ENCODE data around the gene EMILIN1.

EMILIN1 gene

DNA sequence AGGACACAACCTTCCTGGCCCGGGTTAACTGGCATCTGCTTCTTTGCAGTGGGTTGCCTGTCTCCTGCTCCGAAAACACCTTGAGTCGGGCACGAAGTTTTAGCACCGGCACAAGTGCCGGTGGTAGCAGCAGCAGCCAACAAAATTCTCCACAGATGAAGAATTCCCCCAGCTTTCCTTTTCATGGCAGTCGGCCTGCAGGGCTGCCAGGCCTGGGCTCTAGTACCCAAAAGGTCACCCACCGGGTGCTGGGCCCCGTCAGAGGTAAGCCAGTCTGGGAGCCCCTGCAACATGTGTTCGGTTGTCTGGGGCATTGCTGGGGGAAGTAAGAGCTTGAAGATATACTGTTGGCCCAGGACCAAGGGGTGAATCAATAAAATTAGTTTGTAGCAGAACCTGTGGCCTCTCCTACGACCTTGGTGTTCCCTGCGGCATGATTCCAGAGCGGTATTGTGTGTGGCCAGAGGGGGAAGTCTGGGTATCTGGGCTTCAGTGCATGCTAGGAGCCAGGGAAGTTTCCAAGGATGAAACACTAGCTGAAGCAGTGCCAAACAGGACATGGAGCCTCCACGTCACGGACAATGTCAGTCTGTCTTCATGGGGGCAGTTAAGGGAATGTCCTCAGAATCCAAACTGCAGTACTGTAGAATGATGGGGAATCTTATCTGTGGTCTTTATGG, 19.1 kb upstream of the EMILIN1 start:
- H3K27me3 ChIP-seq (ENCODE audit: control insufficient read depth, insufficient read depth, low read length) = no peaks in the 10 kb centered on the region
- H3K9ac ChIP-seq (ENCODE audit: low read depth, low read length) = no peak overlapping the region
- no peak overlapping the region for H3K4me3 ChIP-seq (ENCODE audit: low read depth, low read length)
- no peaks in the 10 kb centered on the region for H3K4me1 ChIP-seq (ENCODE audit: control insufficient read depth, insufficient read depth, low read length)
- H3K36me3 ChIP-seq (ENCODE audit: control insufficient read depth, insufficient read depth, low read length) = peaks cover 30% of the 10 kb centered on the region
- no peaks in the 10 kb centered on the region for H3K9me3 ChIP-seq (ENCODE audit: control insufficient read depth, insufficient read depth, low read length)

DNA sequence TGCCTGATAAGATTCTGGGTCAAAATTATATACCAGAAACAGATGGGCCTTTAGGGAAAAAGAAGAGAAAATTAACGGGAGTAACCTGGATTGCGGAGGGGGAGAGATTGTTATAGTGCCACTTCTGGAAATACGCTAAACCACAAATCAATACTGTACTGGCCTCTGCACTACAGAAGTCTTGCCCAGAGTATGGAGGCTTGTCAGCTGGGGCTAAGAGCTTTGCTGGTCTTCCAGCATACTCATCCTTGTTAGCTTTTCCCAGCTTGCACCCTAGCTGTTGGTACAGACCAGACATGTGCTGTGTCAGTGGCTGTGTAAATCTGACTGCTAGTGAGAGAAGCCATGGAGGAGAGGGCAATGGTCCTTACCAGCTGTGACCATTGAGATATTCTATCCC, 18.1 kb upstream of the EMILIN1 start:
- Histone ChIP-seq H3K4me1 (ENCODE audit: control insufficient read depth, insufficient read depth, low read length) (no peaks in the 10 kb centered on the region), H3K4me3 (ENCODE audit: low read depth, low read length) (no peak overlapping the region), H3K9ac (ENCODE audit: low read depth, low read length) (no peak overlapping the region), H3K9me3 (ENCODE audit: control insufficient read depth, insufficient read depth, low read length) (no peaks in the 10 kb centered on the region), H3K27me3 (ENCODE audit: control insufficient read depth, insufficient read depth, low read length) (no peaks in the 10 kb centered on the region), H3K36me3 (ENCODE audit: control insufficient read depth, insufficient read depth, low read length) (peaks cover 24% of the 10 kb centered on the region)

DNA sequence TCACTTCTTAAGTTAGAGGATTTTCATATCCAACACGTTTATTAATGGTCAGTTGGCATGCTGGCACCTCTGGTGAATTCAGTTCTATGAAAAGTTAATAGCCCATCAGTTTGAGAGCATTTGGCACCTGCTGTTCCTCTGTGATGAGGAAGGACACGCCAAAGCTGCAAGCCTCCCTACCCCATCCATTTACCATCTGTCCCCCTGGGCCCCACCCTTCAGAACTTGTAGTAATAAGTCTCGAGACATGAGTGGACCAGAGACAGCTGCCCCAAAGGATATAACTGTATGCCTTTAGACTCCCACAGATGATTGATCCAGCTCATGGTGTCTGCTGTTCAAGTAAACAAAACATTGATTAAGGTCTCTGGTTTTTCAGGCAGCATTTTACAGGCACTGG, 13.3 kb upstream of the EMILIN1 start:
- Histone ChIP-seq H3K9ac (ENCODE audit: low read depth, low read length) (no peak overlapping the region), H3K4me1 (ENCODE audit: control insufficient read depth, insufficient read depth, low read length) (no peaks in the 10 kb centered on the region), H3K27me3 (ENCODE audit: control insufficient read depth, insufficient read depth, low read length) (no peaks in the 10 kb centered on the region), H3K36me3 (ENCODE audit: control insufficient read depth, insufficient read depth, low read length) (peaks cover 24% of the 10 kb centered on the region), H3K9me3 (ENCODE audit: control insufficient read depth, insufficient read depth, low read length) (no peaks in the 10 kb centered on the region), H3K4me3 (ENCODE audit: low read depth, low read length) (no peak overlapping the region)

DNA sequence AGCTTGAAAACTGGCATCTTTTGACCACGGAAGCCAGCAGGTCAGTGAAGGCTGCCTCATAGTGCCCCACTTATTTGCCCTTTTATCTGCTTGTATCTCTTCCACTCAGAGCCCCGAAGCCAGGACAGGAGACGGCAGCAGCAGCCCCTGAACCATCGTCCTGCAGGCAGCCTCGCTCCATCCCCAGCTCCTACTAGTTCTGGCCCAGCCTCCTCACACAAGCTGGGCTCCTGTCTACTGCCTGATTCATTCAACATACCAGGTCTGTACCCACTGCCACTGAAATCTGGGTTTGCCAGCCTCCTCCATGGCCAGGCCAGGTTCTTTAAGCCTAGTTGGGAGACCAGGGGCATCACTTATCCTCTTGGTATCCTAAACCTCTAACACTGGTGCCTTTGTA, 11.0 kb upstream of the EMILIN1 start:
- H3K36me3 ChIP-seq (ENCODE audit: control insufficient read depth, insufficient read depth, low read length) = peaks cover 24% of the 10 kb centered on the region

DNA sequence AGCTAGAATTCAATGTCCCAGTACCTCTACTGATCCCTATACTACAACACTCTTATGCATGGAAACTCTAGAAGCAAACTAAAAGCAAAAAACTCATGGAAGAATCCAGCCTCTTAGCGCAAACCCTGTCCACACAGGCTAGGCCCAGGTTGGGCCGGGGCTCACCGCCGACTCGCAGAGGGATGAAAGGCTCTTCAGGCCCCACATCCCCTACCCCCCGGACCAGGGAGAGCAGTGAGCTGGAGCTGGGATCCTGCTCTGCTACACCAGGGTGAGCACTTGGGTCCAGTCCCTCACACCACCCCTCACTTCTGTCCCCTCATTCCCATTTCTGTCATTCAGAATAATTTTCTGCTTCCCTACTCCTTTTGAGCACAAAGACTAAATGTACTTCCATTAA, 9.0 kb upstream of the EMILIN1 start:
- H3K4me3 ChIP-seq (ENCODE audit: low read depth, low read length) = no peak overlapping the region
- no peak overlapping the region for H3K9ac ChIP-seq (ENCODE audit: low read depth, low read length)
- no peaks in the 10 kb centered on the region for H3K27me3 ChIP-seq (ENCODE audit: control insufficient read depth, insufficient read depth, low read length)
- no peaks in the 10 kb centered on the region for H3K9me3 ChIP-seq (ENCODE audit: control insufficient read depth, insufficient read depth, low read length)
- H3K36me3 ChIP-seq (ENCODE audit: control insufficient read depth, insufficient read depth, low read length) = peaks cover 20% of the 10 kb centered on the region
- H3K4me1 ChIP-seq (ENCODE audit: control insufficient read depth, insufficient read depth, low read length) = peaks cover 4% of the 10 kb centered on the region

More for the DNA sequence above, 11.0 kb upstream of the EMILIN1 start:
- Histone ChIP-seq H3K9me3 (ENCODE audit: control insufficient read depth, insufficient read depth, low read length) (no peaks in the 10 kb centered on the region), H3K27me3 (ENCODE audit: control insufficient read depth, insufficient read depth, low read length) (no peaks in the 10 kb centered on the region), H3K4me1 (ENCODE audit: control insufficient read depth, insufficient read depth, low read length) (peaks cover 4% of the 10 kb centered on the region), H3K9ac (ENCODE audit: low read depth, low read length) (no peak overlapping the region), H3K4me3 (ENCODE audit: low read depth, low read length) (no peak overlapping the region)

DNA sequence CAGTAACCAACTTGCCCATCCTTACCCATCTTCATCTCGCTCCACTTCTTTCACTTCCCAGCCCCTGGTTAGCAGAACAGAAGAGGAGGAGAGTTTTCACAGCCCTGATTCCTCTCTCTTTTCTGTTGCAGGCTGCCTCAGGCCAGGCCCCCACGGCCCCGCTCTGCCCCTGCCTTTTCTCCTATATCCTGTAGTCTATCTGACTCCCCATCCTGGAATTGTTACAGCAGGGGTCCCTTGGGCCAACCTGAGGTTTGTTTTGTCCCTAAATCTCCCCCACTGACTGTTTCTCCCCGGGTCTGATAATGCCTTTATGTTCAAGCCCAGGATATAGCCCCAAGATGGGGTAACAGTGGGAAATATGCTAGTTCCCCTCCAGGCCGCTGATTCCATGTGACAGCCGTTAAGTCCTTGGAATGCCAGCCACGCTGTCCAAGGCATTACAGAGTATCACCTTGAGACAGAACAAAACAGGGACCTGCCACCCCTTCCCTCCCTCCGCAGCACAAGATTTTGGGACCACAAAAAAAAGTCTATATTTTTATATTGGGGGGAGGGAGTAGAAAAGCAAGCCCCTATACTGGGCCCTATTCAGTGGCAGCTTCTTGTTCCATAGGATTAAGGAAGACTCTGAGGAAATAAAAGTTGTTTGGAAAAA, 8.3 kb upstream of the EMILIN1 start:
- Histone ChIP-seq H3K4me1 (ENCODE audit: control insufficient read depth, insufficient read depth, low read length) (peaks cover 4% of the 10 kb centered on the region), H3K4me3 (ENCODE audit: low read depth, low read length) (peak overlapping the region; percentile 99), H3K9ac (ENCODE audit: low read depth, low read length) (no peak overlapping the region), H3K9me3 (ENCODE audit: control insufficient read depth, insufficient read depth, low read length) (no peaks in the 10 kb centered on the region), H3K27me3 (ENCODE audit: control insufficient read depth, insufficient read depth, low read length) (no peaks in the 10 kb centered on the region), H3K36me3 (ENCODE audit: control insufficient read depth, insufficient read depth, low read length) (peaks cover 20% of the 10 kb centered on the region)

DNA sequence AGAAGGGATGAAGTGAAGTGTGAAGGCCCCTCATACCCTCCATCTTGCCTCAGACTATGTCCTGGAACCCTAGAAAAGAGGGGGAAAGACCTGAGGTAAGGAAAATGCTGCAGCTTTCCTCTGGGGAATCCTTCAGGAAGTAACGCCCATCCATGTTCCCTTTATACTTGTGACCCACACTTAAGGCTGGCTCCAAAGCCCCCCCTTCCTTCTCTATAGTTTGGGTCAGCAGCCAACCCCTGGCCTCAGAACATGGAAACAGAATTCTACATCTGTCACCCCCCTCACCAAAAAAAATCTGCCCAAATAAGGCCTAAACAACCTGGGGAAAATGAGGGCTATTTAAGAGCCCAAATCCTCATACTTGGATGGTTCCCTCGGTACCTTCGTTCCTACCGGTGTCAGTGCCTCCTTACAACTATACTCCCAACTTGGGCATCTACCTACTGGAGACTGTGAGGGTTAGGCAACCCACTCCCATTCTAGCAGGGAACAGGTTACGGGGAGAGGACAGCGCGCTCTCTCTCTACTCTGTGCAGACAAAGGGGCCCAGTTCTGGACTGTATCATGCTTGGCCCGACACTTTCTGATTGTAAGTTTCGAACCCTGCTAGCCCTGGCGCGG, 7.7 kb upstream of the EMILIN1 start:
- Histone ChIP-seq H3K4me1 (ENCODE audit: control insufficient read depth, insufficient read depth, low read length) (peaks cover 4% of the 10 kb centered on the region), H3K27me3 (ENCODE audit: control insufficient read depth, insufficient read depth, low read length) (no peaks in the 10 kb centered on the region), H3K9ac (ENCODE audit: low read depth, low read length) (peak overlapping the region; percentile 89), H3K4me3 (ENCODE audit: low read depth, low read length) (peak overlapping the region; percentile 99), H3K9me3 (ENCODE audit: control insufficient read depth, insufficient read depth, low read length) (no peaks in the 10 kb centered on the region), H3K36me3 (ENCODE audit: control insufficient read depth, insufficient read depth, low read length) (peaks cover 20% of the 10 kb centered on the region)

DNA sequence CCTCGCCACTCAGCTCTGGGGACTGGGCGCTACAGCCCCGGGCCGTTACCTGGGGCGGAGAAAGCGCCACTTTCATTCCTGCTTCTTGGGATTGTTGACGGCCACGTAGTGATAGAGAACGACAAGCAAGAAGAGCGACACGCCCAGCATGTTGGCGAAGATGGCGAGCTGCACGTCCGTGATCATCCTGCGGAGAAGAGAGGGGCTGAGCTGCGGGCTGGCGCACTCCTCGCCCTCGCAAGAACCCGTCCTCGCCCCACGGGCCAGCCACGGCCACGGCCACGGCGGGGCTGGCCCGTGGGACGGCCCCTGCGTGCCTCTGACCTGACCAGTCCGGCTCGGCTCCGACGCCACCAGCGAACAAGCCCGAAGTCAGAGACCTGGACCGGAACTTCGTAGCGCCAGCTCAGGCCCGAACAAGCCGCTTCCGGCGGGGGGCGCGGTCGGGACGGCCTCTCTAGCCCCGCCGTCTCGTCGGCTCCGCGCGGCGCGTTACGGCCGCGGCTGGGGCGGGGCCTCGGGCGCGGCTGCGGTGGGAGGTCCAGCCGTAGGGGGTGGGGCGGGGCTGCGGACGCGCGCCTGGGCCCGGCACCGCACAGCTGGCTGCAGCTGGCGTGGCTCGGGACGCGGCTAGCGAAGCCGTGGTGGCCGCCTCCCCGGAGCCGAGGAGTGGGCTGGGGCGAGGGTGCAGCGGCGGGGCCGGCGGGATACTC, 7.0 kb upstream of the EMILIN1 start, which contains the start of gene OST4:
OST4 (minus strand) TSS at position 378 of the 713 bp plus-strand sequence.
- H3K9me3 ChIP-seq (ENCODE audit: control insufficient read depth, insufficient read depth, low read length) = no peaks in the 10 kb centered on the region
- no peaks in the 10 kb centered on the region for H3K27me3 ChIP-seq (ENCODE audit: control insufficient read depth, insufficient read depth, low read length)
- peak within 1 kb of the TSS; percentile 99 for H3K4me3 ChIP-seq (ENCODE audit: low read depth, low read length)
- H3K4me1 ChIP-seq (ENCODE audit: control insufficient read depth, insufficient read depth, low read length) = peaks cover 4% of the 10 kb centered on the region
- H3K36me3 ChIP-seq (ENCODE audit: control insufficient read depth, insufficient read depth, low read length) = peaks cover 20% of the 10 kb centered on the region
- H3K9ac ChIP-seq (ENCODE audit: low read depth, low read length) = peak within 1 kb of the TSS; percentile 89

DNA sequence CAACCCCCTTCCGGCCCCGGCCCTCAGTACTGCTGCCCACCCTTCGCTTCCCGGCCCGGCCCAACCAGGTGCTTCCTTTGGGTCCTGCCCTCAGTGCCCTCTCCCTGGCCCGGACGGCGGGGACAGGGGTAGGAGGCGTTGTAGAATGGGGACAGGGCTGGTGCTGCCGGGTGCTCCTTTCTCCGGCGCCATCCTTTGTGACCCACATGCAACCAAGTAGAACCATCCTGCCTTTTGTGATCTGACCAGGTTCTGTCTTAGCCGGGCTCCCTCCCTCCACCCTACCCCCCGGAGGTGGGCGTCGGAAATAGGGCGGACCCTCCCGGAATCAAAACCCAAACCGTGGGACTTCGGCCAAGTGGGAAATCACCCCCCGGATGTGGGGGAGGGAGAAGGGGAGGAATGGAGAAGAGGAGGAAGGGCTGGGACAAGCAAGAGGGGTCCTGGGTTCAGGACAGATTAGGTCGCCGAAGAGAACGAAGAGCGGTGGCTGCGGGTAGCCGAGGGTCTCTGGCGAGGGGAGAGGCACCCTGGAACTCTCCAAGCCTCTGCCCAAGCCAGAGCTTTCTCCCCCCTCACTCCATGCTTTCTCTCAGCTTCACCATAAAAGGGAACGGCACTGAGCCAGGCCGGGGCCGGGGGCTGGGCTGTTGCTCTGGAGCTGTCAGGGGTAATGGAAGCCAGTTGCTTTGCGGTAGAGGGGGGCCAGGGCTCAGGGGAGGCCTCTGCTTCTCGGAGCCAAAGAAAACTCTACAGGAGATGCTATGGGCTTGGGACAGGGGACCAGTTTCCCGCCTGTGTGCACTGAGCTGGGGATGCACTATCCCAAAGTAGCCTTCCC, 6.2 kb upstream of the EMILIN1 start:
- Histone ChIP-seq H3K9ac (ENCODE audit: low read depth, low read length) (peak overlapping the region; percentile 79), H3K27me3 (ENCODE audit: control insufficient read depth, insufficient read depth, low read length) (no peaks in the 10 kb centered on the region), H3K36me3 (ENCODE audit: control insufficient read depth, insufficient read depth, low read length) (peaks cover 20% of the 10 kb centered on the region), H3K4me1 (ENCODE audit: control insufficient read depth, insufficient read depth, low read length) (peaks cover 4% of the 10 kb centered on the region), H3K9me3 (ENCODE audit: control insufficient read depth, insufficient read depth, low read length) (no peaks in the 10 kb centered on the region), H3K4me3 (ENCODE audit: low read depth, low read length) (peak overlapping the region; percentile 85)

DNA sequence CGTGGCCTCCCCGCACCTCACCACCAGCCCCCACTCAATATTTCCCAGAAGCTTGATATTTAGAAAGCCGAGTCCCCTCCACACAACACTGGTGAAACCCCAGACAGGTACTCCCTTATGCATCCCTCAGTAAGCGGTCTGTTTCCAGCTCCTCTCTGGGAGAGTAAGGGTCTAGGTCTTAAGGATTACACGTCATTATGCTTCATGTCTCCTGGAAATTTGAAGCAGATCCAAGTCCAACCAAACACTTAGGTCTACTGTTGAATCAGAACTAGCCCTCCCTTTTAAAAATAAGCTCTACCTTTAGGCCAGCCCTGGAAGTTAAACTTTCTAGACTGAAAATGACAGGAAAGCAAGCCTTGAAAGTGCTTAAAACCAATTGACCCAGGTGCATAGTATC, 5.5 kb upstream of the EMILIN1 start:
- no peaks in the 10 kb centered on the region for H3K9me3 ChIP-seq (ENCODE audit: control insufficient read depth, insufficient read depth, low read length)
- H3K4me3 ChIP-seq (ENCODE audit: low read depth, low read length) = peak overlapping the region; percentile 85
- no peaks in the 10 kb centered on the region for H3K27me3 ChIP-seq (ENCODE audit: control insufficient read depth, insufficient read depth, low read length)
- peaks cover 4% of the 10 kb centered on the region for H3K4me1 ChIP-seq (ENCODE audit: control insufficient read depth, insufficient read depth, low read length)
- H3K36me3 ChIP-seq (ENCODE audit: control insufficient read depth, insufficient read depth, low read length) = peaks cover 17% of the 10 kb centered on the region
- H3K9ac ChIP-seq (ENCODE audit: low read depth, low read length) = no peak overlapping the region

DNA sequence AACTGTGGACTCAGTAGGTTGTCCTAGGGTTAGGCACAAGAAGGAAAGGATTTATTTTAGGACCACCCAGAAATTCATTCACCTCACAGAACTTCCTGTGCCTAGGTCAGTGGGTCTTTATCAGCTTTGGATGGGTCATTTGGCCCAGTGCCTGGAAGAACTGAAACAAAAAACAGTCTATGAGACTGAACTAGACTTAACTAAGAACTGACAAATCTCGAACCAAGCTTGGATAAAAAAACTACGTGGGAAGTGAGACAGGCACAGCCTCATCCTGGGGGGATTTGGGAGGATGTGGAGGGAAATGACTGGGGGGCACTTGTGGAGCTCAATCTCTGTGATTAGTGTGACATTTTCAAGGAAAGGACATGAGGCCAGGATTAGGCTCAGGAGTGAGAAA, 4.6 kb upstream of the EMILIN1 start:
- peaks cover 4% of the 10 kb centered on the region for H3K4me1 ChIP-seq (ENCODE audit: control insufficient read depth, insufficient read depth, low read length)
- peaks cover 9% of the 10 kb centered on the region for H3K36me3 ChIP-seq (ENCODE audit: control insufficient read depth, insufficient read depth, low read length)

More for the DNA sequence above, 4.6 kb upstream of the EMILIN1 start:
- H3K4me3 ChIP-seq (ENCODE audit: low read depth, low read length) = no peak overlapping the region
- H3K9me3 ChIP-seq (ENCODE audit: control insufficient read depth, insufficient read depth, low read length) = no peaks in the 10 kb centered on the region
- H3K9ac ChIP-seq (ENCODE audit: low read depth, low read length) = no peak overlapping the region
- no peaks in the 10 kb centered on the region for H3K27me3 ChIP-seq (ENCODE audit: control insufficient read depth, insufficient read depth, low read length)

Measured in iPS-15b (cell line).